ENCODE data around the gene RANBP17.

RANBP17 gene

GRCh38 chr5:171314728-171315385 lies 453.0 kb downstream of the RANBP17 start:
- Histone ChIP-seq H3K9me2 (replicated peaks; ENCODE audit: insufficient read depth, low read length) (no peaks in the 10 kb centered on the region), H3K9me3 (replicated peaks; ENCODE audit: insufficient read depth, low read length) (no peaks in the 10 kb centered on the region), H3K27ac (ENCODE audit: low read length) (no peak overlapping the region), H3K4me1 (ENCODE audit: low read length) (no peaks in the 10 kb centered on the region), H3K27me3 (replicated peaks; ENCODE audit: insufficient read depth, low read length) (peaks cover 16% of the 10 kb centered on the region), H3K4me3 (ENCODE audit: low read length) (no peak overlapping the region), H3K9ac (ENCODE audit: low read length) (no peak overlapping the region), H2AFZ (ENCODE audit: low read length) (no peak overlapping the region), H4K20me1 (ENCODE audit: insufficient read depth, low read length) (no peaks in the 10 kb centered on the region), H3F3A (ENCODE audit: insufficient read depth, low read length) (no peaks in the 10 kb centered on the region), H3K79me2 (ENCODE audit: low read length) (no peaks in the 10 kb centered on the region), H3K36me3 (replicated peaks; ENCODE audit: insufficient read depth, low read length) (no peaks in the 10 kb centered on the region), H3K4me2 (ENCODE audit: low read depth, low read length) (no peak overlapping the region)
- no peak for DNase-seq
- TF ChIP-seq EZH2phosphoT487 (IDR thresholded peaks at IDR 0.05; ENCODE audit: low read length) (no peak), EZH2 (optimal IDR thresholded peaks at IDR 0.05; ENCODE audit: low read depth, low read length) (no peak), CTCF (IDR thresholded peaks at IDR 0.05; ENCODE audit: low read length) (no peak)

GRCh38 chr5:171315386-171315891 lies 453.6 kb downstream of the RANBP17 start:
- Histone ChIP-seq H3K27me3 (replicated peaks; ENCODE audit: insufficient read depth, low read length) (peaks cover 16% of the 10 kb centered on the region), H4K20me1 (ENCODE audit: insufficient read depth, low read length) (no peaks in the 10 kb centered on the region), H3K9ac (ENCODE audit: low read length) (no peak overlapping the region), H3K9me2 (replicated peaks; ENCODE audit: insufficient read depth, low read length) (no peaks in the 10 kb centered on the region), H2AFZ (ENCODE audit: low read length) (no peak overlapping the region), H3K27ac (ENCODE audit: low read length) (no peak overlapping the region), H3K9me3 (replicated peaks; ENCODE audit: insufficient read depth, low read length) (no peaks in the 10 kb centered on the region), H3K4me1 (ENCODE audit: low read length) (no peaks in the 10 kb centered on the region), H3K79me2 (ENCODE audit: low read length) (no peaks in the 10 kb centered on the region), H3K36me3 (replicated peaks; ENCODE audit: insufficient read depth, low read length) (no peaks in the 10 kb centered on the region), H3K4me3 (ENCODE audit: low read length) (no peak overlapping the region), H3K4me2 (ENCODE audit: low read depth, low read length) (no peak overlapping the region), H3F3A (ENCODE audit: insufficient read depth, low read length) (no peaks in the 10 kb centered on the region)
- TF ChIP-seq EZH2phosphoT487 (IDR thresholded peaks at IDR 0.05; ENCODE audit: low read length) (no peak), CTCF (IDR thresholded peaks at IDR 0.05; ENCODE audit: low read length) (no peak), EZH2 (optimal IDR thresholded peaks at IDR 0.05; ENCODE audit: low read depth, low read length) (no peak)
- no peak for DNase-seq

GRCh38 chr5:171315925-171316257 lies 454.1 kb downstream of the RANBP17 start:
- Histone ChIP-seq H2AFZ (ENCODE audit: low read length) (no peak overlapping the region), H3K27me3 (replicated peaks; ENCODE audit: insufficient read depth, low read length) (peaks cover 16% of the 10 kb centered on the region)

More at GRCh38 chr5:171315925-171316257, 454.1 kb downstream of the RANBP17 start:
- Histone ChIP-seq H3K79me2 (ENCODE audit: low read length) (no peaks in the 10 kb centered on the region), H3K4me2 (ENCODE audit: low read depth, low read length) (no peak overlapping the region), H3K27ac (ENCODE audit: low read length) (no peak overlapping the region), H3K4me3 (ENCODE audit: low read length) (no peak overlapping the region), H3K36me3 (replicated peaks; ENCODE audit: insufficient read depth, low read length) (no peaks in the 10 kb centered on the region), H3F3A (ENCODE audit: insufficient read depth, low read length) (no peaks in the 10 kb centered on the region), H4K20me1 (ENCODE audit: insufficient read depth, low read length) (no peaks in the 10 kb centered on the region), H3K9me2 (replicated peaks; ENCODE audit: insufficient read depth, low read length) (no peaks in the 10 kb centered on the region), H3K4me1 (ENCODE audit: low read length) (no peaks in the 10 kb centered on the region), H3K9me3 (replicated peaks; ENCODE audit: insufficient read depth, low read length) (no peaks in the 10 kb centered on the region), H3K9ac (ENCODE audit: low read length) (no peak overlapping the region)
- TF ChIP-seq EZH2 (optimal IDR thresholded peaks at IDR 0.05; ENCODE audit: low read depth, low read length), result no peak
- no peak for TF ChIP-seq EZH2phosphoT487 (IDR thresholded peaks at IDR 0.05; ENCODE audit: low read length)
- no peak for TF ChIP-seq CTCF (IDR thresholded peaks at IDR 0.05; ENCODE audit: low read length)
- DNase-seq, result no peak

Measured in MM.1S (cell line).